ENCODE data around the gene FYB2. TPM values are rescaled to one million over a fixed set of nuclear protein-coding genes. Genes with fewer than 3 reads are reported as not detected.
A peak's percentile ranks its signal among the peaks of the same experiment; 100 is the strongest.

Gene FYB2
- total RNA-seq, 1 experiment from 2014 or later, result not detected

DNA sequence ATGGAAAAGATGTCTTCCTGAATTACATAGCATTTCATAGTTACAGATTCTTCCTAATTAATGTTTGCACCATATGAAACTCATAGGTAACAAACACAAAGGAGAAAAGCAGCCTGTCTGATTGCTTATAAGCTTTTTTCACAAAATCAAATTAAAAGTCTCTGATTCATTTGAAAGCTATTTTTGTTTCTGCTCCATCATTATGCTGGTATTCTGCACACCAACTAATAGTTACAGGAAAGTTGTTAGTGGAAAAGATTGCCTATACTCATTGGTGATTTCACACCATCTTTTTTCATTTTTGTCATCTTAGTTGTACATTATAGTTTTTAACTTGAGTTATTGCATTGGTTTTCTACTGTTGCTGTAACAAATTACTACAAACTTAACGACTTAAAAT is 104.0 kb downstream of the FYB2 start:
- DNase-seq (ENCODE audit: low read depth), result no peak

DNA sequence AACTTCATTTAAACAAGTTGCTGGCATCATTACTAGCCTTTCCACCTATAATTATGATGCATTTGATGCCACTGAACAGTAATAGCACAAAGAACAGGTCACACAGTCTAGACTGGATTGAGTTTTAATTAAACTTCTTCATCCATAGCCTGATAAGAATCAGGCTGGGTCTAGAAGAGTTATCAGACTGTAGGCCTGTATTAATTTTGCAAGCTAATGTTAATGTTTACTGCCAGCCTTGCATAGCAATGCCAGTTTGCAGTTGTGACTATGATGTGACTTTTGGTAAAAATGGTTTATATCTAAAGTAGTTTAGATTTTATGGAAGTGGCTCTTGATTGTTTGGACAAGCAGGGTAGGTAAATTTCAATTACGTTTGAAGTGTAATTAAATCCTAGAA is 106.1 kb downstream of the FYB2 start:
- no peak for DNase-seq (ENCODE audit: low read depth)

DNA sequence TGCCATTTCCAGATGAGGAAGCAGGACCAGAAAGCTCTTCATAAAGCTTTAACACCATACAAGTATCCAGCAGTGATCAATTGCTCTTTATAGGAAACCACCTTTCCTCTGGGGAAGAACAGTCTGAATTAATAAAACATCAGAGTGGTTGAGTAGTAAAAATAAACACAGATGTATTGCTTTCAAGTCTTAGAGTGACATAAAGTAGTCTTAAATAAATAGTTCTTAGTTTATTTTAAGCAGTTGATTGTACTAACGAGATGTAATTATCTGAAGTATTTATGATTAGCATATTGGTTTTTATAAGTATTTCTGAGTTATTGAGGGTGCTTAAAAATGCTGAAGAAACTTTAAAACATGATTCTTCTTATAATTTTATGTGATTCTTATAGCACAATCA is 107.1 kb downstream of the FYB2 start:
- no peak for DNase-seq (ENCODE audit: low read depth)

DNA sequence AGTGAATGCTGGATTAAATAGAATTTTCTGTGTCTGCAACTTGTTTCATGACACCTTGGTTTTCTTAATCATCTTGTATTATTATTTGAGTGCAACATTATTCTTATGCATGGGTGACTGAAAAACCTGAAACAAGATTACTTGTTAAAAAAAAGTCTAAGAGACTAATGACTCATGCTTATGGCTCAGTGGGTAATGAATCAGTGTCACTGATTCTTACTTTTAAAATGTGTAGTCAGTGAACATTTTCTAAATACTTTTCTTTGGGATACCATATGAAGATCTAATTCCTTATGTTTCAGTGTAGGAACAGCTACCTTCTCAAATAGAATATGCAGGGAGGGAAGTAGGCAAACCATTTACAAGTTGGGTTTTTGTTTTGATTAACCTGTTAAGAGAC is 108.6 kb downstream of the FYB2 start:
- DNase-seq (ENCODE audit: low read depth), result peak; percentile 33

DNA sequence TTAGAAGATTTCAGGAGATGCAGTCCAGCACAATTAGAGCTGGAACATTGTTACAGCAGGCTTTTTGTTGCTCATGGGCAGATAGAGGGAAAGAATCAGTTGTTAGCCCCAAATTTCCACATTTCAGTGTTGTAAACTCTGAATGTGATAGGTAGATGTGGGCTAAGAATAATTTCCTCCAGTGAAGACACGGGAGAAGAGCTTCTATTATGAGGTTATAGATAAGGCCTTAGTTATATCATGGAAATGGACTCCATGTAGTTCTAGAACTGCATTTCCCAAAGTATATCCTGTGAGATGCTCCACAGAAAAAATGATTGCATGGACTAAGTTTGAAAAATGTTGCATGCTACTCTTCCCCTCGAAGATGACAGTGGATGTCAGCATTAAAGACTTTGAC is 109.2 kb downstream of the FYB2 start:
- DNase-seq (ENCODE audit: low read depth), result no peak

DNA sequence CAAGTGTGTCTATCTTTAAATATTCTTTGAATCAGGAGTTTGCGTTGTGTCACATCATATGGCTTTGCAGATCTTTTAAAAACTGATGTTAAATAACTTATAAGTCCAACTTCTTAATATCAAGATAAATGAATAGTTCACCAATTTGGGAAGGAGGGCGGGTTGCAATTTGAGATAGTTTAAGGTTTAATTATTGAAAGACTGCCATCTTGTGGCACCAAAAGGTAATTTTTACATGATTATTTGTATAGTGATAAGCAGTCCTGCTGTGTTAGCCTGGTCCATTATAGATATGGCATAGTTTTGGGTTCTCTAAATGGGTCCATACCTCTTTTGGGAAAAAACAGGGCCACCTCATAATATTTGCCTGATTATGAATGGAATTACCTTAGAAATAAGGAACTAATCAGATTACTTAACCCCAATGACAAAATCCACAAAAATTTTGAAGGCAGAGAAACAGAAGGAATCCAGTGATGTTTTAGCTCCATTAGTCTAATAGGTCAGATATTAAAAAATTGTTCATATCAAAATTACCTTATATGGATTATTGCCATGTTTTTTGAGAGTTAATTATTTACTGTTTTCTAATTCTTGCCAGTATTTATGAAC is 109.8 kb downstream of the FYB2 start:
- DNase-seq (ENCODE audit: low read depth), result peak; percentile 26

DNA sequence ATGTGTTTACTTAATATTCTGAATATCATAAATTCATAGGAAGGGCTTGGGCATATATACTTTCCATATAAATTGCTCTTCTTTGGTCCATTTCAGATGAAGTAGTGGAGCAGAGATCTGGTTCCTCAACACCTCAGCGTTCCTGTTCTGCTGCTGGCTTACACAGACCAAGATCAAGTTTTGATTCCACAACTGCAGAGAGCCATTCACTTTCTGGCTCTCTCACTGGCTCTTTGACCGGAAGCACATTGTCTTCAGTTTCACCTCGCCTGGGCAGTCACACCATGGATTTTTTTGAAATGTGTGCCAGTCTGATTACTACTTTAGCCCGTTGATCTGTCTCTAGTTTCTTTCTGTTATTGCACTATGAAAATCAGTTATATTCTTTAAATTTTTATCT is 111.8 kb downstream of the FYB2 start:
- DNase-seq (ENCODE audit: low read depth), result no peak

DNA sequence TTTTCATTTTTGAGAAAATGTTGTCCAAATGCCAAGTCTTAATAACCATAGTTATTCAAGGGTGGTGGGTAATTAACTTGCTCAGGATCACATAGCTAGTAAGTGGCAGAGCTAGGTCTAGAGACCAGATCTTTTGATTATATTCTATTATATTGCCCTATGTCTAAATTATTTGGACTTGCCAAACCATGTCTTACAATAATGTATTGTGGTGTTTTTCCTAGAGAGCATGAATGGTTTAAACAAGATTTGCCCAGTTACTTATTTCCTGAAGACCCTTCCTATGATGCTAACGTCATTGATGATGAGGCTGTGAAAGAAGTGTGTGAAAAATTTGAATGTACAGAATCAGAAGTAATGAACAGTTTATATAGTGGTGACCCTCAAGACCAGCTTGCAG is 115.5 kb downstream of the FYB2 start:
- no peak for DNase-seq (ENCODE audit: low read depth)

DNA sequence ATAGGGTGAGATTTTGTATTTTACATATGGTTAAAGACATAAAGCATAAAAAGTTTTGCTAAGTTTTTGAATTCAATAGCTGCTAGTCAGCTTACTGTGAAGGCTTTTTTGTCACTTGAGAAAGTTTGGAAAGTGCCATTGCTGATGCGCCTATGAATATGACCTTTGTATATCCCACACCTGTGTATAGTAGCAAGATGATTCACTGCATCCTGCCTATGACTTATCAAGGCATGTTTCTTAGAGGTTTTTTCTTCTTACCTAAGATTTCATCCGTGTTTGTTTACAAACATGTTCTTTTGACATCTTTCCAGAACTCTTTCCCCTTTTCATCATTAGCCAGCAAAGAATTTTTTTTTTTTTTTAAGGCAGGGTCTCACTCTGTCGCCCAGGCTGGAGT is 122.5 kb downstream of the FYB2 start:
- no peak for DNase-seq (ENCODE audit: low read depth)

DNA sequence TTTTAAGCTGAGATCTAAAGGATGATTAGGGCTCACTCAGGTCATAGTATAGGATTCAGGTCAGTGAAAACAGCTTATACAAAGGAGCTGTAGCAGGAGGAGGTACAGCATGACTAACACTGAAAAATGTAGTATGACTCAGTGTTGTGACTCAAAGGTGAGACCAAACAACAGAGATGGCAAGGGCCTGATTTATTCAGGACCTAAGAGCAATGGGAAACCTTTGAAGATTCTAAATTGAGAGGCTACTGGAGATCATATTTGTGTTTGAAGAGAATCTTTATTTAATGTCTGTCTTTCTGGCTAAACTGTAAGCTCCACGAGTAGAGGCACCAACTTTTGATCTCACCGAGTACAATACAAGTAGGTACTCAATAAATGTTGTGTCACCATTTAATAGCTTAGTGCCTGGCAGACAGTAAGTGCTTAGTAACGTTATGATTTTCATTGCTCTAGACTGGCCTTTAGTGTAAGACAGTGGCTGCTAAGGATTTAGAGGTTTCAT is 130.6 kb downstream of the FYB2 start:
- DNase-seq (ENCODE audit: low read depth), result peak; percentile 87

DNA sequence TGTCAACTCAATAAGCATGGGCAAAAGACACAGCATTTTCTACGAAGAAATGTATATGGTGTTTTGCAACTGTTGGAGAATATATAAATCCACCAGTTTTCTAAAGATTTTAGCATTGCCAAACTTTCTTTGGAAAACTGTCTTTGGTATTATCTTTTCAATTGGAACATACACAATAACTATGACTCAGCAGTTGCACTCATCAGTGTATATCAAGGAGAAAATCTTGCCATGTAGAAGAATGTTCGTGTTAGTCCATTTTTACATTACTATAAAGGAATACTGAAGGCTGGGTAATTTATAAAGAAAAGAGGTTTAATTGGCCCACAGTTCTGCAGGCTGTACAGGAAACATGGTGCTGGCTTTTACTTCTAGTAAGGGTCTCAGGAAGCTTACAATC is 133.0 kb downstream of the FYB2 start:
- no peak for DNase-seq (ENCODE audit: low read depth)

DNA sequence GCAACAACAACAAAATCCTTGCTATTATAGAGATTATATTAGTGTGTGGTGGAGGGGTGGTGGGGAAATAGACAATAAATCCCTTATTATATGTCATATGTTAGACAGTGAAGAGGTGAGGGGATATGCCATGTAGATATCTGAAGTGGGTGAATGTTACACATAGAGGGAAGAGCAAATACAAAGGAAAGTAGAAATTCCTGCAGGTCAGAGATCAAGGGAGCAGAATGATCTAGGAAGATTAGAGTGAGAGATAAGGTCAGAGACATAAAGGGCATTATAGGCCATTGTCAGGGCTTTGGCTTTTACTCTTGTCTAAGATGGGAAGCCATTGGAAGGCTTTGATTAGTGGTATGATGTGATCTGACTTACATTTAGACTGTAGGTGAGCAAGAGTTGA is 135.6 kb downstream of the FYB2 start:
- DNase-seq (ENCODE audit: low read depth), result no peak

DNA sequence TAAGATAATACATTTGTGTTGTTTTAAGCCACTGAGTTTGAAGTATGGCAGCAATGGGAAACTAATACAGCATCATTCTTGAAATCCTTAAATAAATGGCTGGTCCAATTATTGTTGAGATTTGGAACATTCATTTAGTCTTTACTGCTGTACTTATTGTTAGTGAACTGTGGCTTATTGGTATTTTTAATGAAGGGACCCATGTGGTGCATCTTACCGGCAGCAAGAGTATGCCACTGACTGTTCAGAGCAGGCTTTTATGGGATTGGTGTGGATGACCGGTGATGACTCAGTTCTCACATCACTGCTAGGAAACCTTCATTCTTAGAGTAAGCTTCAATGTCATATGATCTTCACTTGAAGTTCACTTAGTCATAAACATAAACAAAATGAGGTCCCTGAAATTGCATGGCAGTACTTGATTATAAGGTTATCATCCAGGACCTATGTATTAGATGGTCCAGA is 142.6 kb downstream of the FYB2 start:
- peak; percentile 79 for DNase-seq (ENCODE audit: low read depth)

DNA sequence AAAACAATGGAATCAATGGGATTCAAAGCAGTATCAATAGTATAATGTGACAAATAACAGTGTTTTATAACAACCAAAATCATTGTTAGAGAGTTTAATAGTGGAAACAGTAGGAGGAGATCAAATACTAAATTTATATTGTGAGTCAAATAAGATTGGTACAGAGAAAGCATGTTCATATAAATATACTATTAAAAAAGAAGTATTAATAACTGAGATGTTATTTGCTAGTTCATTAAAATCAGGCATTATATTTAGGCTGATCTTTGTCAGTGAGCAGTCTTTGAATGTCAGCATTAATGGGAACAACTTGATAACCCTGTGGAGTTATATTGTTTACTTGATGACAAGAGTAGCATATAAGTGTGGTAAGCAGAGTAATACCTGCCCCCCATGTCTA is 143.4 kb downstream of the FYB2 start:
- no peak for DNase-seq (ENCODE audit: low read depth)

DNA sequence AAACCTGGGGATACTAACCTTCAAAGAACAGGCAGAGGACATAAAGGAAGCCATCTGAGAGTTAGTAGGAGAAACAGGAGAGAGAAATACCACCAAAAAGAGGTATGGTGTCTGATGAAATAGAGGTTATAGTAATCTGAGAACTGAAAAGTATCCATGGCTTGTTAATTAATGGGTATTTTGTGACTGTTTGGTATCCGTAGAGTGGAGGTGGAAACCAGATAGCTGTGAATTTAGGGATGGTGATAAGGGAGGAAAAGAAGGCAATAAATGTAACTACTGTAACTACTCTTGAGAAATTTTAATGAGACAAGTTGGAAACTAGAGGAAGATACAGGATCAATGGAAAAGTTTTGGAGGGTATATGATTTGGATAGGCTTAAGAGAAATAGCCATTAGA is 146.6 kb downstream of the FYB2 start:
- no peak for DNase-seq (ENCODE audit: low read depth)

DNA sequence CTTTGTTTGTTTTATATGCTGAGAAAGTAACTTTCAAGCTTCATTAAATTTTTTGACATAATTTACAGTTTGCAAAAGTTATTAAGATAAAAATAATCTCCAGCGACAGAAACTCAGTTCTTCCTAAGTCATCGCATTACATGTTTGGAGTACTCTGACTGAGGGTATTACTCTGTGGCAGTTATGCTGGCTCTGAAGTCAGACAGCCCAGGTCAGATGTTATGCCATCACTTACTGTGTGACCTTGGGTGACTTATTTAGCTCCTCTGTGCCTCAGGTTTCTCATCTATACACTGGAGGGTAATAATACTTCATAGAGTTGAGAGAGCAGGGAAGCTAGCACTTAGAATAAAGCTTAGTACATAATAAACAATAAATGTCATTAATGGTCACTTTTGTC is 147.7 kb downstream of the FYB2 start:
- DNase-seq (ENCODE audit: low read depth), result no peak

DNA sequence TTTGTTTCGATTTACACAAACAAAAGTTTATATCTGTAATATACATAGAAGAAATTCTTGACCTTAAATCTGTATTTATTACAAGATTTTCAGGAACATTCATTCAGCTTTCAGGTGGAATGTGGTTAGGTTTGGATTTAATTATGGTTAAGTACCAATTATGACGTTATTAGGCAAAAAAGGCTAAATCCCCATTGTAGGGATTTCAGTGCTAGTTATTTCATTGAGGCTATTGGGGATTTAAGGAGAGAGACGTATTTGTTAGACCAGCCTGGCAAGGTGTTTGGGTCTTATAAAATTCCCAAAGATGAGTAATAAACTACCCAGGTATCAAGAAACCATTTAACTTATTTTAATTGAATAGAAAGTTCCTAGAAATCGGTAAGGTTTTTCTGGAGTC is 148.1 kb downstream of the FYB2 start:
- DNase-seq (ENCODE audit: low read depth), result no peak

DNA sequence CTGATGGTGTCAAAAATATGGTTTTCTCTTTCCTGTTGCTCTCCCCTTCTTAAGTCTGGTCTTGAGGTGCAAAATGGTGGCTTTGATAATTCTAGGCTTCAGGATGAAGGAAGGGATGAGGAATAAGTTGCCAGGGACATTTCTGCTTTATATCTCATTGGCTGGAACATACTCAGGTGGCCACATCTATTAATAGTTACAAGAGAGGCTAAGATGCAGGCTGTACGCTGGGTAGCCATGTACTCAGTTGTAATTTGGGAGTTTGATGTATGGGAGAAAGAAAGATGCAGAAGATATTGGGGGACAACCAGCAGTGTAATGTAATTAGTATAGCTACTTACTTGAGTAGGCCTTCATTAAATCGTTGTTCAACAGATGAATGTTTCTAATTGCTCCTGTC is 148.9 kb downstream of the FYB2 start:
- DNase-seq (ENCODE audit: low read depth), result no peak

Other genes starting within 250 kb of the FYB2 start
- gene PLPP3, start 239.8 kb downstream of the FYB2 start, total RNA-seq (2014; rRNA removed; shearing (Covaris generic)), result 2.8 and 4.6 TPM in 2 replicates
- 6.2 and 7.5 TPM in 2 replicates for gene PRKAA2, start 174.1 kb downstream of the FYB2 start, total RNA-seq (2014; rRNA removed; shearing (Covaris generic))
- gene C8A, start 35.4 kb upstream of the FYB2 start, total RNA-seq (2014; rRNA removed; shearing (Covaris generic)), result not detected in 2 replicates
- gene C8B, start 146.6 kb upstream of the FYB2 start, total RNA-seq (2014; rRNA removed; shearing (Covaris generic)), result not detected in 2 replicates

Measured in Daoy (cell line).